Common myeloid progenitor, CD34-positive (primary cell): ENCODE data around the gene NEK4.

ENCODE experiments used
- CTCF ChIA-PET: fragments of 350-600 bp; sonication (Branson Sonifier 250); formaldehyde crosslinking; loops from one replicate; lab custom pipeline; 2021; ENCODE audit warnings: antibody characterized with exemption; lab: Charles Lee
- POLR2A ChIA-PET: fragments of 350-600 bp; sonication (Branson Sonifier 250); formaldehyde crosslinking; loops from one replicate; lab custom pipeline; 2021; ENCODE audit warnings: antibody characterized with exemption; lab: Charles Lee
- DNase-seq, 3 donors: peaks; one replicate each; pipeline versions ENCODE4 v3.0.0 to v3.0.0-alpha.2; 2013
- H3K27ac ChIP-seq, 2 experiments: 1 replicate in 1 of 2; 2 replicates in 1 of 2; pipeline ENCODE4 v1.7.0; 2013; ENCODE audit warnings: inconsistent platforms in 2 of 2, low read length in 2 of 2, mild to moderate bottlenecking in 2 of 2, low read depth in 1 of 2, moderate library complexity in 1 of 2; ENCODE audit not compliant: severe bottlenecking in 2 of 2, insufficient read depth in 1 of 2, poor library complexity in 1 of 2
- H3K27me3 ChIP-seq, 5 experiments: replicated peaks in 2 of 5; 1 replicate in 3 of 5; 2 replicates in 2 of 5; pipeline versions ENCODE4 v1.6.1 to v1.7.0; 2013; ENCODE audit warnings: low read length in 4 of 5, mild to moderate bottlenecking in 2 of 5, moderate library complexity in 2 of 5, inconsistent platforms in 1 of 5; ENCODE audit not compliant: insufficient read depth in 5 of 5, control insufficient read depth in 4 of 5
- H3K36me3 ChIP-seq, 4 experiments: 1 replicate in 2 of 4; 2 replicates in 2 of 4; pipeline versions ENCODE4 v1.6.1 to v1.7.0; 2013; ENCODE audit warnings: low read length in 3 of 4, control low read depth in 1 of 4, mild to moderate bottlenecking in 1 of 4; ENCODE audit not compliant: control insufficient read depth in 4 of 4, insufficient read depth in 4 of 4
- H3K4me1 ChIP-seq, 4 experiments: 1 replicate in 3 of 4; 2 replicates in 1 of 4; pipeline versions ENCODE4 v1.6.1 to v1.7.1; 2013; ENCODE audit warnings: low read length in 3 of 4, mild to moderate bottlenecking in 3 of 4, control low read depth in 1 of 4, inconsistent platforms in 1 of 4, moderate library complexity in 1 of 4; ENCODE audit not compliant: control insufficient read depth in 4 of 4, insufficient read depth in 4 of 4; ENCODE audit errors: control extremely low read depth in 1 of 4
- H3K4me3 ChIP-seq, 7 experiments: 1 replicate in 4 of 7; 2 replicates in 3 of 7; pipeline versions ENCODE4 v1.5.1 to v1.7.0; 2013; ENCODE audit warnings: mild to moderate bottlenecking in 7 of 7, low read length in 6 of 7, moderate library complexity in 6 of 7, inconsistent platforms in 2 of 7, low read depth in 2 of 7, control low read depth in 1 of 7; ENCODE audit not compliant: insufficient read depth in 4 of 7, control insufficient read depth in 1 of 7; ENCODE audit errors: extremely low read depth in 1 of 7
- H3K9me3 ChIP-seq, 5 experiments: 1 replicate in 4 of 5; 2 replicates in 1 of 5; pipeline versions ENCODE4 v1.6.1 to v1.7.1; 2013; ENCODE audit warnings: low read length in 4 of 5, mild to moderate bottlenecking in 2 of 5, inconsistent platforms in 1 of 5, low read depth in 1 of 5, moderate library complexity in 1 of 5; ENCODE audit not compliant: control insufficient read depth in 4 of 5, insufficient read depth in 2 of 5; ENCODE audit errors: control extremely low read depth in 1 of 5
- WGBS: methylation state at CpG from one replicate; pipeline ENCODE4 v1.1.5; 2013; ENCODE audit not compliant: insufficient coverage; 5-methylcytosine and 5-hydroxymethylcytosine counted together

Gene NEK4

DNA sequence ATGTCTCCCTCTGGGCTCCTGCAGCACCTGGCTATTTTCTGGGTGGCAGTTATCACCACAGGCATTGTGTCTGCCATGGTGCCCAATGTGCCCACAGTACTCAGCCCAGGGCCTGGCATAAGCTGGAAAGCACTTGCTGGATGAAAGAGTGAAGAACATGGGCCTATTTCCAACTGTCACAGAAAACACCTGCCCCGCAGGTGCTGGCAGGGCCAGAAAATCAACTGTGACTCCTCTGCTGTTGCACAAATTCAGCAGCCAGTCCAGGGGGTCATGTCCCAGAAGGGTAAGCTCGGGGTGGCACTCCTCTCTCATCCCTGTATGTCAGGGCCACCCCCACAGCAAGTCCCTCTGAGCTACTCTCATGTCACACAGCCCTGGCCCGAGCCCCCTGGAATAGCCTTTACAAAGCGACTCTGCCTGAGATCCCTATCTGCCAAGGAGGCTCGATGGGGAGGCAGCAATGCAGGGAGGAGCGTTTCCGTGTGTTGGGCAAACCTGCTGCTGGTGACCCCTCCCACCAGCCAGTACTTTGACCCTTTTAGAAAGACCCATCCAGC, 40.8 kb upstream of the NEK4 start:
- Histone ChIP-seq H3K27ac (no peak overlapping the region), H3K27me3 (no peaks in the 10 kb centered on the region), H3K4me3 (no peak overlapping the region), H3K4me1 (peaks cover 0 to 13% (median 10%) of the 10 kb centered on the region in 4 experiments), H3K9me3 (no peaks in the 10 kb centered on the region), H3K36me3 (no peaks in the 10 kb centered on the region)
- 100% methylated on average over 7 of the region's 7 CpGs for WGBS
- no peak for DNase-seq
- ChIA-PET CTCF (interaction anchor here (1.0 to 2.6 kb wide), 3 partner anchors 10 to 32 kb away, joined by 3 to 12 read pairs (median 4); no protein-coding TSS in a partner anchor), POLR2A (no interaction called here)

- CTCF ChIA-PET: interaction anchor here (1.0 to 2.6 kb wide), 3 partner anchors 10 to 33 kb away, joined by 3 to 12 read pairs (median 3); no protein-coding TSS in a partner anchor
- WGBS: 95% methylated on average over 10 of the region's 11 CpGs
- no peaks in the 10 kb centered on the region for H3K9me3 ChIP-seq
- no peak overlapping the region for H3K27ac ChIP-seq
- no peaks in the 10 kb centered on the region for H3K36me3 ChIP-seq
- no peak overlapping the region for H3K4me3 ChIP-seq
- POLR2A ChIA-PET: no interaction called here
- DNase-seq: no peak
- H3K4me1 ChIP-seq: peaks cover 0 to 13% (median 10%) of the 10 kb centered on the region in 4 experiments
- H3K27me3 ChIP-seq: no peaks in the 10 kb centered on the region
These were observed 40.2 kb upstream of the NEK4 start for GRCh38 chr3:52810923-52811322.

DNA sequence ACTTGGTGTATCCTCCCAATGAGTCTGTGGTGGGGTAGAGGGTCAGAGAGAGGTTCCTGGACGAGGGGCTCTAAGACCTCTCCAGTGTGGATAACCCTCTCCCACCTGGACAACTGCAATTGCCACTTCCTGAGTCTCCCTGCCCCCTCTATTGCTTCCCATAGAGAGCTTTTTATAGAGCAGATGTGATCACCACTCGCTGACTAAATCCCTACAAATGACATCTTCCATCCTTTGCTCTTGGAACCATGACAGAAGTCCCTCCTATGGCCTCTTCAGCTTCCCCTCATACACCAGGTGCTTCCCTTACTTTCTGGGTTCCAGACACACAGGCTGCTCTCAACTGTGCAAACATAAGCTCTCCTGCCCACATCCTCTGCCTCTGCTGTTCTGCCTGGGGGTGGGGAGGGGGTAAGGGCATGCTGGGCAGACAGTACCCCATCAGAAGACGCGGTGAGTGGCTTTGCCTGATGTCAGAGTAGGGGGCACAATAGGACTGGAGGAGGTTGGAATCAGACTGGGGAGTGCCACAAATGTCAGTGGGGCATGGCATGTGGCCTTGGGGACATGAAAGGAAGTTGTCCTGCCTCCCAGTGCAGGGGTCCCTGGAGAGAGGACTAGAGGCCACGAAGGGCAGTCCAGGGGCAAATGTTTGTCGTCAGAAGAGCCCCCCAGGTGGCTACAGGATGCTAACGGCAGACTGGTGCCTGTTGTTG, 39.1 kb upstream of the NEK4 start:
- Histone ChIP-seq H3K9me3 (no peaks in the 10 kb centered on the region), H3K4me3 (no peak overlapping the region), H3K36me3 (no peaks in the 10 kb centered on the region), H3K27ac (peak overlapping the region in 1 of 2 experiments; percentile 6), H3K4me1 (peaks cover 0 to 13% (median 10%) of the 10 kb centered on the region in 4 experiments), H3K27me3 (no peaks in the 10 kb centered on the region)
- DNase-seq: peak; percentile 39 to 96 (median 92)
- CTCF ChIA-PET: interaction anchor here (1.0 to 1.7 kb wide), 5 partner anchors 9 to 34 kb away, joined by 3 to 5 read pairs (median 3); no protein-coding TSS in a partner anchor
- POLR2A ChIA-PET: no interaction called here
- 51% methylated on average over 7 of the region's 7 CpGs for WGBS

GRCh38 chr3:52809149-52809548, 38.4 kb upstream of the NEK4 start:
- WGBS: 86% methylated on average over 1 of the region's 2 CpGs
- Histone ChIP-seq H3K27me3 (no peaks in the 10 kb centered on the region), H3K4me3 (no peak overlapping the region), H3K27ac (peak overlapping the region in 1 of 2 experiments; percentile 6), H3K36me3 (no peaks in the 10 kb centered on the region), H3K4me1 (peaks cover 0 to 13% (median 10%) of the 10 kb centered on the region in 4 experiments), H3K9me3 (no peaks in the 10 kb centered on the region)
- no peak for DNase-seq
- POLR2A ChIA-PET: no interaction called here
- CTCF ChIA-PET: interaction anchor here (1.0 to 1.7 kb wide), 5 partner anchors 8 to 35 kb away, joined by 3 to 5 read pairs (median 3); no protein-coding TSS in a partner anchor

GRCh38 chr3:52805270-52806039, 34.7 kb upstream of the NEK4 start:
- WGBS: 90% methylated on average over 10 of the region's 19 CpGs
- POLR2A ChIA-PET: no interaction called here

GRCh38 chr3:52801839-52802238, 31.1 kb upstream of the NEK4 start:
- Histone ChIP-seq H3K4me3 (no peak overlapping the region), H3K4me1 (no peaks in the 10 kb centered on the region), H3K36me3 (no peaks in the 10 kb centered on the region), H3K27ac (no peak overlapping the region), H3K27me3 (no peaks in the 10 kb centered on the region), H3K9me3 (no peaks in the 10 kb centered on the region)
- 97% methylated on average over 5 of the region's 5 CpGs for WGBS
- CTCF ChIA-PET: interaction anchor here (1.3 to 1.4 kb wide), 2 partner anchors 20 to 21 kb away, joined by 4 read pairs; no protein-coding TSS in a partner anchor
- no peak for DNase-seq
- POLR2A ChIA-PET: no interaction called here

More at GRCh38 chr3:52805270-52806039, 34.7 kb upstream of the NEK4 start:
- no peak overlapping the region for H3K4me3 ChIP-seq
- CTCF ChIA-PET: no interaction called here
- no peaks in the 10 kb centered on the region for H3K36me3 ChIP-seq
- DNase-seq: no peak
- H3K9me3 ChIP-seq: no peaks in the 10 kb centered on the region
- H3K4me1 ChIP-seq: peaks cover 0 to 13% (median 10%) of the 10 kb centered on the region in 4 experiments
- no peak overlapping the region for H3K27ac ChIP-seq
- H3K27me3 ChIP-seq: no peaks in the 10 kb centered on the region
